ENCODE measurements around the gene RNASE8.

- TF ChIP-seq, protein P1, sequence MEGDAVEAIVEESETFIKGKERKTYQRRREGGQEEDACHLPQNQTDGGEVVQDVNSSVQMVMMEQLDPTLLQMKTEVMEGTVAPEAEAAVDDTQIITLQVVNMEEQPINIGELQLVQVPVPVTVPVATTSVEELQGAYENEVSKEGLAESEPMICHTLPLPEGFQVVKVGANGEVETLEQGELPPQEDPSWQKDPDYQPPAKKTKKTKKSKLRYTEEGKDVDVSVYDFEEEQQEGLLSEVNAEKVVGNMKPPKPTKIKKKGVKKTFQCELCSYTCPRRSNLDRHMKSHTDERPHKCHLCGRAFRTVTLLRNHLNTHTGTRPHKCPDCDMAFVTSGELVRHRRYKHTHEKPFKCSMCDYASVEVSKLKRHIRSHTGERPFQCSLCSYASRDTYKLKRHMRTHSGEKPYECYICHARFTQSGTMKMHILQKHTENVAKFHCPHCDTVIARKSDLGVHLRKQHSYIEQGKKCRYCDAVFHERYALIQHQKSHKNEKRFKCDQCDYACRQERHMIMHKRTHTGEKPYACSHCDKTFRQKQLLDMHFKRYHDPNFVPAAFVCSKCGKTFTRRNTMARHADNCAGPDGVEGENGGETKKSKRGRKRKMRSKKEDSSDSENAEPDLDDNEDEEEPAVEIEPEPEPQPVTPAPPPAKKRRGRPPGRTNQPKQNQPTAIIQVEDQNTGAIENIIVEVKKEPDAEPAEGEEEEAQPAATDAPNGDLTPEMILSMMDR (IDR thresholded peaks at IDR 0.05): no peak
- no peak for TF ChIP-seq POLR2A (IDR thresholded peaks at IDR 0.05)
These were observed 7.0 kb upstream of the RNASE8 start for GRCh38 chr14:21050597-21050996.
